Duodenal mucosa (tissue), 2 donors: Measurements from ENCODE around the gene THTPA.
"Not testable (repeated sequence)": the region's sequence is repeated elsewhere in the genome, so short reads cannot be mapped to it uniquely, and the experiment has no call there.

Source experiments
- H3K27ac ChIP-seq: one replicate; pipeline ENCODE4 v1.7.0; 2013; ENCODE audit warnings: low read depth, low read length
- H3K27me3 ChIP-seq, 2 donors: one replicate each; pipeline ENCODE4 v1.7.0; 2013; ENCODE audit warnings: low read length in 2 of 2, control low read depth in 1 of 2; ENCODE audit not compliant: insufficient read depth in 2 of 2, control insufficient read depth in 1 of 2
- H3K36me3 ChIP-seq, 2 donors: one replicate each; pipeline ENCODE4 v1.7.0; 2013; ENCODE audit warnings: low read length in 2 of 2, control low read depth in 1 of 2; ENCODE audit not compliant: insufficient read depth in 2 of 2, control insufficient read depth in 1 of 2
- H3K4me1 ChIP-seq, 2 donors: one replicate each; pipeline ENCODE4 v1.7.0; 2013; ENCODE audit warnings: low read length in 2 of 2, control low read depth in 1 of 2; ENCODE audit not compliant: insufficient read depth in 2 of 2, control insufficient read depth in 1 of 2
- H3K4me3 ChIP-seq, 2 donors: one replicate each; pipeline ENCODE4 v1.7.0; 2013; ENCODE audit warnings: low read length in 2 of 2, low read depth in 1 of 2
- H3K9ac ChIP-seq, 2 donors: one replicate each; pipeline ENCODE4 v1.7.0; 2013; ENCODE audit warnings: low read length in 2 of 2, low read depth in 1 of 2
- H3K9me3 ChIP-seq, 2 donors: one replicate each; pipeline ENCODE4 v1.7.0; 2013; ENCODE audit warnings: low read length in 2 of 2, control low read depth in 1 of 2; ENCODE audit not compliant: control insufficient read depth in 1 of 2

THTPA gene

GRCh38 chr14:23583761-23584526 lies 27.9 kb downstream of the THTPA start:
- not testable (repeated sequence) for H3K4me3 ChIP-seq, H3K27me3 ChIP-seq

GRCh38 chr14:23584527-23585203 lies 28.6 kb downstream of the THTPA start:
- H3K4me3 ChIP-seq, H3K9ac ChIP-seq, H3K9me3 ChIP-seq, H3K27ac ChIP-seq, H3K27me3 ChIP-seq, H3K36me3 ChIP-seq: not testable (repeated sequence)
- peaks cover 4 to 10% of the 10 kb centered on the region in 2 donors for H3K4me1 ChIP-seq

More at GRCh38 chr14:23583761-23584526, 27.9 kb downstream of the THTPA start:
- H3K36me3 ChIP-seq, H3K27ac ChIP-seq, H3K9ac ChIP-seq, H3K9me3 ChIP-seq, H3K4me1 ChIP-seq: not testable (repeated sequence)

- Histone ChIP-seq H3K9me3 (no peaks in the 10 kb centered on the region), H3K27me3 (no peaks in the 10 kb centered on the region), H3K36me3 (no peaks in the 10 kb centered on the region), H3K4me3 (no peak overlapping the region), H3K9ac (no peak overlapping the region), H3K27ac (no peak overlapping the region), H3K4me1 (peaks cover 4 to 12% of the 10 kb centered on the region in 2 donors)
Measured at GRCh38 chr14:23588884-23589598, 33.0 kb downstream of the THTPA start.

- no peak overlapping the region for H3K9ac ChIP-seq
- H3K36me3 ChIP-seq: no peaks in the 10 kb centered on the region
- H3K9me3 ChIP-seq: no peaks in the 10 kb centered on the region
- no peak overlapping the region for H3K27ac ChIP-seq
- H3K4me3 ChIP-seq: no peak overlapping the region
- H3K4me1 ChIP-seq: peaks cover 4 to 12% of the 10 kb centered on the region in 2 donors
- no peaks in the 10 kb centered on the region for H3K27me3 ChIP-seq
Measured at GRCh38 chr14:23589606-23590005, 33.5 kb downstream of the THTPA start.

- no peak overlapping the region for H3K9ac ChIP-seq
- peaks cover 4 to 12% of the 10 kb centered on the region in 2 donors for H3K4me1 ChIP-seq
- no peaks in the 10 kb centered on the region for H3K36me3 ChIP-seq
- H3K9me3 ChIP-seq: no peaks in the 10 kb centered on the region
- H3K4me3 ChIP-seq: no peak overlapping the region
- no peaks in the 10 kb centered on the region for H3K27me3 ChIP-seq
- no peak overlapping the region for H3K27ac ChIP-seq
Measured at GRCh38 chr14:23590198-23590597, 34.1 kb downstream of the THTPA start.

- not testable (repeated sequence) for H3K4me1 ChIP-seq, H3K36me3 ChIP-seq, H3K4me3 ChIP-seq, H3K9me3 ChIP-seq, H3K27ac ChIP-seq, H3K9ac ChIP-seq, H3K27me3 ChIP-seq
Measured at GRCh38 chr14:23594191-23594590, 38.1 kb downstream of the THTPA start.

- H3K27me3 ChIP-seq: no peaks in the 10 kb centered on the region
- no peaks in the 10 kb centered on the region for H3K4me1 ChIP-seq
- H3K9me3 ChIP-seq: no peaks in the 10 kb centered on the region
- no peak overlapping the region for H3K27ac ChIP-seq
- no peak overlapping the region for H3K4me3 ChIP-seq
- H3K36me3 ChIP-seq: no peaks in the 10 kb centered on the region
- no peak overlapping the region for H3K9ac ChIP-seq
Measured at GRCh38 chr14:23600322-23600707, 44.2 kb downstream of the THTPA start.

GRCh38 chr14:23600806-23601205 lies 44.7 kb downstream of the THTPA start:
- H3K27me3 ChIP-seq: no peaks in the 10 kb centered on the region
- H3K27ac ChIP-seq: no peak overlapping the region
- no peak overlapping the region for H3K9ac ChIP-seq
- H3K9me3 ChIP-seq: no peaks in the 10 kb centered on the region
- H3K36me3 ChIP-seq: no peaks in the 10 kb centered on the region
- no peaks in the 10 kb centered on the region for H3K4me1 ChIP-seq
- no peak overlapping the region for H3K4me3 ChIP-seq

- no peaks in the 10 kb centered on the region for H3K9me3 ChIP-seq
- no peaks in the 10 kb centered on the region for H3K4me1 ChIP-seq
- no peaks in the 10 kb centered on the region for H3K27me3 ChIP-seq
- no peak overlapping the region for H3K4me3 ChIP-seq
- H3K36me3 ChIP-seq: no peaks in the 10 kb centered on the region
- no peak overlapping the region for H3K27ac ChIP-seq
- no peak overlapping the region for H3K9ac ChIP-seq
Measured at GRCh38 chr14:23601424-23601823, 45.4 kb downstream of the THTPA start.

- Histone ChIP-seq H3K4me1 (no peaks in the 10 kb centered on the region), H3K27ac (no peak overlapping the region), H3K9me3 (no peaks in the 10 kb centered on the region), H3K9ac (no peak overlapping the region), H3K27me3 (no peaks in the 10 kb centered on the region), H3K4me3 (no peak overlapping the region), H3K36me3 (no peaks in the 10 kb centered on the region)
Measured at GRCh38 chr14:23601845-23602180, 45.7 kb downstream of the THTPA start.
